H9 (cell line): ENCODE data around the gene NUDT16L1. TPM values are rescaled to one million over a fixed set of nuclear protein-coding genes. Genes with fewer than 3 reads are reported as not detected.

Experiments
- DNase-seq: peaks from one replicate; pipeline ENCODE4 v3.0.0-alpha.2; 2017
- H2AFZ ChIP-seq: one replicate; pipeline ENCODE4 v1.6.1; 2013; ENCODE audit warnings: mild to moderate bottlenecking, low read length, control low read depth, moderate library complexity
- H2AK5ac ChIP-seq: 2 replicates; pipeline ENCODE4 v1.6.1; 2013; ENCODE audit warnings: low read length, control low read depth, mixed read lengths; ENCODE audit not compliant: insufficient read length
- H2BK120ac ChIP-seq: one replicate; pipeline ENCODE4 v1.6.1; 2013; ENCODE audit warnings: low read depth, mild to moderate bottlenecking, low read length, control low read depth, inconsistent platforms; ENCODE audit not compliant: poor library complexity, severe bottlenecking
- H2BK12ac ChIP-seq: 2 replicates; pipeline ENCODE4 v1.6.1; 2013; ENCODE audit warnings: low read length, control low read depth, mixed read lengths, low read depth; ENCODE audit not compliant: insufficient read length
- H2BK15ac ChIP-seq: 2 replicates; pipeline ENCODE4 v1.6.1; 2013; ENCODE audit warnings: low read depth, low read length, control low read depth
- H2BK20ac ChIP-seq: one replicate; pipeline ENCODE4 v1.6.1; 2013; ENCODE audit warnings: low read depth, mild to moderate bottlenecking, low read length, control low read depth, inconsistent platforms; ENCODE audit not compliant: poor library complexity, severe bottlenecking
- H2BK5ac ChIP-seq: 2 replicates; pipeline ENCODE4 v1.6.1; 2013; ENCODE audit warnings: low read length, control low read depth, mixed read lengths; ENCODE audit not compliant: insufficient read length
- H3K14ac ChIP-seq: 2 replicates; pipeline ENCODE4 v1.6.1; 2013; ENCODE audit warnings: low read length, control low read depth; ENCODE audit not compliant: insufficient read depth
- H3K18ac ChIP-seq: 2 replicates; pipeline ENCODE4 v1.6.1; 2013; ENCODE audit warnings: low read depth, mild to moderate bottlenecking, mixed read lengths, low read length, control low read depth; ENCODE audit not compliant: insufficient read length
- H3K23ac ChIP-seq: 2 replicates; pipeline ENCODE4 v1.6.1; 2013; ENCODE audit warnings: low read length, control low read depth, mixed read lengths, low read depth; ENCODE audit not compliant: insufficient read length
- H3K23me2 ChIP-seq: 2 replicates; pipeline ENCODE4 v1.6.1; 2013; ENCODE audit warnings: low read depth, mild to moderate bottlenecking, mixed read lengths, low read length, control low read depth; ENCODE audit not compliant: insufficient read length, poor library complexity, severe bottlenecking
- H3K27ac ChIP-seq: 2 replicates; pipeline ENCODE4 v1.5.1; 2013; ENCODE audit warnings: low read length, control low read depth, mixed read lengths, low read depth; ENCODE audit not compliant: insufficient read length
- H3K27me3 ChIP-seq: 2 replicates; pipeline ENCODE4 v1.6.1; 2013; ENCODE audit warnings: low read length, control low read depth, inconsistent platforms; ENCODE audit not compliant: insufficient read depth
- H3K4ac ChIP-seq: 2 replicates; pipeline ENCODE4 v1.6.1; 2013; ENCODE audit warnings: low read depth, mild to moderate bottlenecking, control low read depth, inconsistent platforms, low read length, moderate library complexity
- H3K4me1 ChIP-seq: 2 replicates; pipeline ENCODE4 v1.6.1; 2013; ENCODE audit warnings: low read length, control low read depth, inconsistent platforms; ENCODE audit not compliant: insufficient read depth
- H3K4me2 ChIP-seq: 2 replicates; pipeline ENCODE4 v1.6.1; 2013; ENCODE audit warnings: low read length, control low read depth, mixed read lengths; ENCODE audit not compliant: insufficient read length, insufficient read depth
- H3K56ac ChIP-seq: 2 replicates; pipeline ENCODE4 v1.6.1; 2013; ENCODE audit warnings: low read depth, mild to moderate bottlenecking, mixed read lengths, low read length, control low read depth; ENCODE audit not compliant: insufficient read length
- H3K79me1 ChIP-seq: 2 replicates; pipeline ENCODE4 v1.6.1; 2013; ENCODE audit warnings: low read depth, mild to moderate bottlenecking, moderate library complexity, low read length, control low read depth, inconsistent platforms; ENCODE audit not compliant: insufficient read depth, poor library complexity, severe bottlenecking
- H3K79me2 ChIP-seq: 2 replicates; pipeline ENCODE4 v1.6.1; 2013; ENCODE audit warnings: low read length, control low read depth, inconsistent platforms; ENCODE audit not compliant: insufficient read depth
- H3K9ac ChIP-seq: 2 replicates; pipeline ENCODE4 v1.6.1; 2013; ENCODE audit warnings: low read length, control low read depth, mixed read lengths; ENCODE audit not compliant: insufficient read length; ENCODE audit errors: extremely low read depth
- H3K9me3 ChIP-seq: one replicate; pipeline ENCODE4 v1.6.1; 2013; ENCODE audit warnings: low read depth, low read length, inconsistent platforms; ENCODE audit not compliant: control insufficient read depth
- H3T11ph ChIP-seq: one replicate; pipeline ENCODE4 v1.6.1; 2013; ENCODE audit warnings: mild to moderate bottlenecking, low read length, control low read depth, inconsistent platforms
- H4K20me1 ChIP-seq: one replicate; pipeline ENCODE4 v1.6.1; 2013; ENCODE audit not compliant: control insufficient read depth, insufficient read length, insufficient read depth
- H4K5ac ChIP-seq: 2 replicates; pipeline ENCODE4 v1.6.1; 2013; ENCODE audit warnings: low read depth, mild to moderate bottlenecking, mixed read lengths, low read length, control low read depth; ENCODE audit not compliant: insufficient read length
- H4K8ac ChIP-seq: replicated peaks from 2 replicates; pipeline ENCODE4 v1.6.1; 2013; ENCODE audit warnings: low read length, control low read depth, mixed read lengths, low read depth; ENCODE audit not compliant: insufficient read length
- H4K91ac ChIP-seq: 2 replicates; pipeline ENCODE4 v1.6.1; 2013; ENCODE audit warnings: low read depth, mild to moderate bottlenecking, moderate library complexity, mixed read lengths, low read length, control low read depth; ENCODE audit not compliant: insufficient read length
- H3K27ac Mint-ChIP-seq, 3 experiments: 2 replicates in 2 of 3; 3 replicates in 1 of 3; pipeline ENCODE4 v1.8.0; 2020 to 2021; ENCODE audit warnings: mixed read lengths in 3 of 3, mild to moderate bottlenecking in 1 of 3, moderate library complexity in 1 of 3
- H3K27me3 Mint-ChIP-seq: 2 replicates; pipeline ENCODE4 v1.8.0; 2021; ENCODE audit warnings: low read depth, mild to moderate bottlenecking, moderate library complexity, mixed read lengths
- H3K36me3 Mint-ChIP-seq, 3 experiments: 2 replicates in 2 of 3; 3 replicates in 1 of 3; pipeline ENCODE4 v1.8.0; 2020 to 2021; ENCODE audit warnings: low read depth in 3 of 3, mixed read lengths in 3 of 3; ENCODE audit not compliant: insufficient read depth in 1 of 3
- H3K4me1 Mint-ChIP-seq, 2 experiments: 2 replicates each; pipeline ENCODE4 v1.8.0; 2020; ENCODE audit warnings: mixed read lengths in 2 of 2
- H3K4me3 Mint-ChIP-seq, 2 experiments: 2 replicates in 1 of 2; 3 replicates in 1 of 2; pipeline ENCODE4 v1.8.0; 2020 to 2021; ENCODE audit warnings: mild to moderate bottlenecking in 2 of 2, mixed read lengths in 2 of 2, moderate library complexity in 1 of 2
- H3K9me3 Mint-ChIP-seq, 2 experiments: 2 replicates in 1 of 2; 3 replicates in 1 of 2; pipeline ENCODE4 v1.8.0; 2020; ENCODE audit warnings: mild to moderate bottlenecking in 2 of 2, mixed read lengths in 2 of 2, moderate library complexity in 1 of 2
- CTCF ChIP-seq: fragments of 200-600 bp; sonication (generic); conservative IDR thresholded peaks from 3 replicates; pipeline ENCODE4 v1.8.0; 2021; ENCODE audit warnings: antibody characterized with exemption, mild to moderate bottlenecking
- WGBS: extraction: QIAGEN DNeasy Blood & Tissue Kit; methylation state at CpG from one replicate; pipeline ENCODE4 v1.1.7; 2013; ENCODE audit warnings: missing lambda C conversion rate, low lambda C conversion rate, mixed read lengths; ENCODE audit not compliant: insufficient read length; ENCODE audit errors: extremely low coverage; 5-methylcytosine and 5-hydroxymethylcytosine counted together
- total RNA-seq: library from RNA; stranded (reverse); gene quantifications from 2 replicates; pipeline ENCODE4 v1.2.1, GENCODE V29; 2021

Gene NUDT16L1
- total RNA-seq, 1 experiment from 2014 or later, result 49.4 TPM

GRCh38 chr16:4676831-4677230 lies 16.5 kb upstream of the NUDT16L1 start:
- Histone ChIP-seq H3K9me3 (no peaks in the 10 kb centered on the region), H3K4me1 (no peaks in the 10 kb centered on the region; the same call in 1 of the 2 replicates), H2BK15ac (no peak overlapping the region; the same call in 1 of the 2 replicates), H2BK20ac (no peak overlapping the region), H3K79me1 (no peaks in the 10 kb centered on the region), H3K14ac (no peak overlapping the region), H3K18ac (no peak overlapping the region), H4K8ac (no peak overlapping the region), H4K91ac (no peak overlapping the region), H3T11ph (no peak overlapping the region), H3K23me2 (no peaks in the 10 kb centered on the region), H4K20me1 (no peaks in the 10 kb centered on the region), H3K4ac (no peak overlapping the region), H2AFZ (no peak overlapping the region), H3K56ac (no peak overlapping the region), H3K9ac (no peak overlapping the region), H3K79me2 (no peaks in the 10 kb centered on the region), H3K4me2 (no peak overlapping the region), H2BK12ac (no peak overlapping the region), H3K23ac (no peak overlapping the region), H2BK5ac (no peak overlapping the region), H2AK5ac (no peak overlapping the region), H3K27ac (no peak overlapping the region), H3K27me3 (no peaks in the 10 kb centered on the region), H4K5ac (no peak overlapping the region), H2BK120ac (no peak overlapping the region)
- no peak for DNase-seq
- TF ChIP-seq CTCF, result no peak
- Mint-ChIP-seq H3K4me3 (no peak overlapping the region), H3K4me1 (peaks cover 2 to 8% of the 10 kb centered on the region in 2 experiments; a peak in 3 of 4 replicates), H3K9me3 (no peaks in the 10 kb centered on the region), H3K27ac (no peak overlapping the region; a peak in 1 of 7 replicates), H3K27me3 (no peaks in the 10 kb centered on the region), H3K36me3 (peaks cover 0 to 36% (median 5%) of the 10 kb centered on the region in 3 experiments; a peak in 4 of 7 replicates)
- no CpG with 5 or more reads among the region's 11 CpGs for WGBS
